ENCODE data around the gene PCSK6. TPM values are rescaled to one million over a fixed set of nuclear protein-coding genes. Genes with fewer than 3 reads are reported as not detected.

The PCSK6 gene
- total RNA-seq, 4 donors from 2014 or later, result 1.4 to 12.8 (median 6.9) TPM

DNA sequence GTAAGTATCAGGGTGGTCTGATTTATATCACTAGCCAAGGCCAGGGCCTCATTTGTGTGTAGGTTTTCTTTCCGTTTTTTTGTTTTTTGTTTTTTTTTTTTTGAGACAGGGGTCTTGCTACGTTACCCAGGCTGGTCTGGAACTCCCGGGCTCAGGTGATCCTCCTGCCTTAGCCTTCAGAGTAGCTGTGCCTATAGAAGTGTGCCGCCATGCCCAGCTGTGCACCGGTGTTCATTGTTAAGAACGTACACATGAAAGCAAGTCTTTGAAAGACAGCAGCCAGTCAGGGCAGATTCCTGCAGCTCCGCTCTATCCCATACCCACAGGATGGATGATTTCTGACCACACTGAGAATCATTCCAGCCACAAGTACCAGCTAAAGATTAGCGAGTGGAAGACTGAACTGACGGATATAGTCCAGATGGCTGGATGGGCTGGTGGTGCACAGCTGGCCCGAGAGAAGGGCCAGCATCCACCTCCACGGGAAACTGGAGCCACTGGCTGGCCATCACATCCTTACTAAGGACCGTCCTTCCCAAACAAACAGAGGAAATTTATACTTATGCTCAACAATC is 95.4 kb downstream of the PCSK6 start:
- no peak for TF ChIP-seq POLR2A (IDR thresholded peaks at IDR 0.05)
- TF ChIP-seq, protein P1, sequence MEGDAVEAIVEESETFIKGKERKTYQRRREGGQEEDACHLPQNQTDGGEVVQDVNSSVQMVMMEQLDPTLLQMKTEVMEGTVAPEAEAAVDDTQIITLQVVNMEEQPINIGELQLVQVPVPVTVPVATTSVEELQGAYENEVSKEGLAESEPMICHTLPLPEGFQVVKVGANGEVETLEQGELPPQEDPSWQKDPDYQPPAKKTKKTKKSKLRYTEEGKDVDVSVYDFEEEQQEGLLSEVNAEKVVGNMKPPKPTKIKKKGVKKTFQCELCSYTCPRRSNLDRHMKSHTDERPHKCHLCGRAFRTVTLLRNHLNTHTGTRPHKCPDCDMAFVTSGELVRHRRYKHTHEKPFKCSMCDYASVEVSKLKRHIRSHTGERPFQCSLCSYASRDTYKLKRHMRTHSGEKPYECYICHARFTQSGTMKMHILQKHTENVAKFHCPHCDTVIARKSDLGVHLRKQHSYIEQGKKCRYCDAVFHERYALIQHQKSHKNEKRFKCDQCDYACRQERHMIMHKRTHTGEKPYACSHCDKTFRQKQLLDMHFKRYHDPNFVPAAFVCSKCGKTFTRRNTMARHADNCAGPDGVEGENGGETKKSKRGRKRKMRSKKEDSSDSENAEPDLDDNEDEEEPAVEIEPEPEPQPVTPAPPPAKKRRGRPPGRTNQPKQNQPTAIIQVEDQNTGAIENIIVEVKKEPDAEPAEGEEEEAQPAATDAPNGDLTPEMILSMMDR (IDR thresholded peaks at IDR 0.05), result no peak

DNA sequence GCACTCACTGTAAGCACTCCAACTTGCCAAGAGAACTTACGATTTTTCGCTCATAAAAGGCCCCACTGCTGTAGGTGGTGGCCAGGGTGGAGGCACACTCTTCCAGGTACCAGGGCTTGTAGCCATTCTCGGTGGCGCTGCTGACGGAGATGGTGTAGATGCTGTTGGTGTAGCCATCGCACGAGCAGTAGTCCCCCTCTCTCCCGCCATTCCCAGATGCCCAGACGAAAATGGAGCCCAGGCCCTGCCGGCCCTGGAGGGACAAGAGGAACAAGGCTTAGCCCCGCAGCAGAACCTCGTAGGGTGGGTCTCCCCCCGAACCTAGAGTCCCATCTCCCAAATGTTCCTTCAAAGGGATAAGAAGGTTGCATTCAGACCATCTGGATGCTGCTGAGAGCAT is 96.3 kb downstream of the PCSK6 start:
- no peak for TF ChIP-seq POLR2A (IDR thresholded peaks at IDR 0.05)
- TF ChIP-seq, protein P1 (IDR thresholded peaks at IDR 0.05), result no peak
- H3K4me1 ChIP-seq, result no peaks in the 10 kb centered on the region
- H3K9me3 ChIP-seq, result no peaks in the 10 kb centered on the region
- intact Hi-C loops (cut with DNase I; ENCODE audit: low total_unique reads), result no loop called here
- H3K4me3 ChIP-seq, result no peak overlapping the region
- no peak overlapping the region for H3K27ac ChIP-seq
- DNase-seq, result no peak
- no peaks in the 10 kb centered on the region for H3K36me3 ChIP-seq
- H3K27me3 ChIP-seq, result no peaks in the 10 kb centered on the region

More for the DNA sequence above, 95.4 kb downstream of the PCSK6 start:
- intact Hi-C loops (cut with DNase I; ENCODE audit: low total_unique reads), result no loop called here
- no peak overlapping the region for H3K4me3 ChIP-seq
- H3K36me3 ChIP-seq, result no peaks in the 10 kb centered on the region
- no peak for DNase-seq
- H3K27me3 ChIP-seq, result no peaks in the 10 kb centered on the region
- no peaks in the 10 kb centered on the region for H3K9me3 ChIP-seq
- no peaks in the 10 kb centered on the region for H3K4me1 ChIP-seq
- H3K27ac ChIP-seq, result no peak overlapping the region

DNA sequence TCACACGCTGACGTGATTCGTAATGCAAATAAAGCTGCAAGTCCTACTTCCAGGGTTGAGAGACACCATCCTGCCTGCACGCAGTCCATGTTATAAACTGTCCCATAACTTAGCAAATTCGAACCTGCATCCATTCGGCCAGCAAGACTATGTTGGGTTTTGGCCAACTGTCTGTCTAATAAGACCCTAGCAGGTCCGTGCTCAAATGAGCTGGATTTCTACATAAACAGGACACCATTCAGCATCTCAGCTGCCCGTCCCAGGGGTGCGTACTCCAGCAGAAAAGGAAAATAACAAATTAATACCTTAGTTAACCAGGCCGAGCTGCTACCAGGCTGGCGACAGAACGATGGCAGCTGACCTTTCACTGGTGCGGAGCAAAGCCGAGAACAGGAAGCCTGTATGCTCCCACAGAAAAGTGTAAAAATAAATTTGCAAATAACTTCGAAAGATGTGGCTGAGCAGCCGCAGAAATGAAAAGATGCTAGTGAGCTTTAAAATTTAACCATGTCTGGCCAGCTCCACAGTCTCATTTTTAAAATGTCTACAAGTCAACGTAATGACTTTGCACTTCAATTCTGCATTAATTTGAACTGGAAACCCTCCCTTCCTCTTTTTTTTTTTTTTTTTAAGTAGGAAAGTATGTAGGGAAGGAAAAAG is 97.4 kb downstream of the PCSK6 start:
- intact Hi-C loops (cut with DNase I; ENCODE audit: low total_unique reads), result no loop called here
- Histone ChIP-seq H3K9me3 (no peaks in the 10 kb centered on the region), H3K36me3 (no peaks in the 10 kb centered on the region), H3K4me1 (no peaks in the 10 kb centered on the region), H3K27me3 (no peaks in the 10 kb centered on the region), H3K27ac (no peak overlapping the region), H3K4me3 (no peak overlapping the region)
- TF ChIP-seq, protein P1 (IDR thresholded peaks at IDR 0.05), result no peak
- TF ChIP-seq POLR2A (IDR thresholded peaks at IDR 0.05), result no peak
- DNase-seq, result no peak

DNA sequence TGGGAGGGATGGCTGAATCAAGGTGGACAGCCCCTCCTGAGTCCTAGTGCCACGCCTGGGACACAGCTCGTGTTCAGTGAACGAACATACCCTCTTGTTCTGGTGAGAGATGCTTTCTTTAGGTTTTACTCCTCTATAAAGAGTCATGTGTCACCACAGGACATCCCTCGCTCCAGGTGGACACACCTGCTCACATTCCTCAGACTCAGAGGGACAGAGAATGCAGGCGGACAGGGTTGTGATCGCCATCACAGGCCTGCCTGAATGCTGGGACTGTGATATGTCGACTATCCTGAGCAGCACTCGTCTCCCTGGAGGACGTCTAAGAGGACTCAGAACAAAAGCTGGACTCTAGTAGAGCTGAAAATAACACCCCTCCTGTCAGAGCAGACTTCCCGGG is 98.1 kb downstream of the PCSK6 start:
- no peak overlapping the region for H3K27ac ChIP-seq
- H3K27me3 ChIP-seq, result no peaks in the 10 kb centered on the region
- TF ChIP-seq, protein P1 (IDR thresholded peaks at IDR 0.05), result no peak
- no peak for TF ChIP-seq POLR2A (IDR thresholded peaks at IDR 0.05)
- DNase-seq, result no peak
- no peaks in the 10 kb centered on the region for H3K9me3 ChIP-seq
- intact Hi-C loops (cut with DNase I; ENCODE audit: low total_unique reads), result no loop called here
- no peak overlapping the region for H3K4me3 ChIP-seq
- no peaks in the 10 kb centered on the region for H3K4me1 ChIP-seq
- no peaks in the 10 kb centered on the region for H3K36me3 ChIP-seq

DNA sequence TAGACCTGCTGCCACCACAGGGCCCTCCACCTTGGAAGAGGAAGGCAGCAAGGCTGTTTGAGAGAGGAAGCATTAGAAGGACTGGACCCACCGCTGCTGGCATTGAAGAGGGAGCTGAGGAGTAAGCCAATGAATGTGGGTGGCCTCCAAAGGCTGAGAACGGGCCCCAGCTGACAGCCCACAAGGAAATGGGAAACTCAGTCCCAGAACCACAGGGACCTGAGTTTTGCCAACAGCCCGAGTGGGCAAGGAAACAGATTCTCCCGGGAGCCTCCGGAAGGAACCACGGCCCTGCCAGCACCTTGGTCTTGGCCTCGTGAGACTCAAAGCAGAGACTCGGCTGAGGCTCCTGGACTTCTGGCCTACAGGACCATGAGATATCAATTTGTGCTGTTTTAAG is 99.0 kb downstream of the PCSK6 start:
- TF ChIP-seq, protein P1 (IDR thresholded peaks at IDR 0.05), result no peak
- no peak for TF ChIP-seq POLR2A (IDR thresholded peaks at IDR 0.05)
- intact Hi-C loops (cut with DNase I; ENCODE audit: low total_unique reads), result no loop called here
- no peak overlapping the region for H3K4me3 ChIP-seq
- H3K27me3 ChIP-seq, result no peaks in the 10 kb centered on the region
- no peaks in the 10 kb centered on the region for H3K36me3 ChIP-seq
- H3K27ac ChIP-seq, result no peak overlapping the region
- DNase-seq, result no peak
- H3K4me1 ChIP-seq, result no peaks in the 10 kb centered on the region
- H3K9me3 ChIP-seq, result no peaks in the 10 kb centered on the region

All from uterus (tissue), 4 donors.